ENCODE results near the gene CFAP161. TPM values are rescaled to one million over a fixed set of nuclear protein-coding genes. Genes with fewer than 3 reads are reported as not detected.
"Not testable (repeated sequence)": the region's sequence is repeated elsewhere in the genome, so short reads cannot be mapped to it uniquely, and the experiment has no call there.

CFAP161 gene
- total RNA-seq, 8 experiments from 2014 or later = 0.14 to 3.1 (median 0.62) TPM; not detected in 4

- no peak for ATAC-seq (replicated peaks in 6 of 8)
- no peak overlapping the region for H3K4me3 ChIP-seq
- no peaks in the 10 kb centered on the region for H3K4me1 ChIP-seq (replicated peaks in 1 of 2)
- in situ Hi-C loops (cut with MboI; ENCODE audit: low pct_unique_long_range_greater_than_20kb in 2 of 9, low sequenced_read_pairs in 9 of 9, unreplicated experiment in 9 of 9) = loop anchor here in 1 of 9 experiments (25.0 kb wide), 1 partner anchor 124 kb away; the partner anchor contains the start of gene MESD
- H3K27ac ChIP-seq = no peak overlapping the region
- 29 to 100% (median 70%) methylated on average over 3 to 6 of the region's 6 CpGs for WGBS, 10 experiments
These were observed 22.3 kb upstream of the CFAP161 start for GRCh38 chr15:81111510-81112470.

DNA sequence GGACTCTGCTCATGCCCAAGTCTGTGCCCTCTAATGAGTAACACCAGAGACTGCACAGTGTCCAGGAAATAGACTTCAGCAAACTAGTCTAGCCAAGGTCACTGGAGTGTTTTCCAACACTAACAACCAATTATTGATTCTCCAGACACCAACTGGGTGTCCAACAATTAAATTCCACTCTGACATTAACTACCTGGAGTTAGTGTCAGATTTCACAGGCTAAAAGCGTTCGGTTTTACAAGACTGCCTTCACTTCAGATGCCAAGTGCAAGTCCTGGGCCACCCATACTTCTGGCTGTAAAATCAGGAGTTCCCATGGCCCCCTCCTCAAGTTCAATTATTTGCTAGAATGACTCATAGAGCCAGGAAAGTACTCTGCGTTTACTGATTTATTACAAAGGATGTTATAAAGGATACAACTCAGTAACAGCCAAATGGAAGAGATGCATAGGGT lies 20.8 kb upstream of the CFAP161 start:
- H3K4me3 ChIP-seq = no peak overlapping the region
- in situ Hi-C loops (cut with MboI; ENCODE audit: low pct_unique_long_range_greater_than_20kb in 2 of 9, low sequenced_read_pairs in 9 of 9, unreplicated experiment in 9 of 9) = loop anchor here in 1 of 9 experiments (25.0 kb wide), 1 partner anchor 126 kb away; the partner anchor contains the start of gene MESD
- H3K4me1 ChIP-seq (replicated peaks in 1 of 2) = no peaks in the 10 kb centered on the region
- no peak for ATAC-seq (replicated peaks in 6 of 8)
- WGBS, 10 experiments = 0 to 86% (median 77%) methylated on average over 1 to 3 of the region's 3 CpGs; no CpG with 5 or more reads in 4 of the 10 experiments
- H3K27ac ChIP-seq = no peak overlapping the region

GRCh38 chr15:81113861-81114291 lies 20.2 kb upstream of the CFAP161 start:
- H3K4me3 ChIP-seq = no peak overlapping the region
- H3K4me1 ChIP-seq (replicated peaks in 1 of 2) = no peaks in the 10 kb centered on the region
- H3K27ac ChIP-seq = no peak overlapping the region
- in situ Hi-C loops (cut with MboI; ENCODE audit: low pct_unique_long_range_greater_than_20kb in 2 of 9, low sequenced_read_pairs in 9 of 9, unreplicated experiment in 9 of 9) = loop anchor here in 1 of 9 experiments (25.0 kb wide), 1 partner anchor 127 kb away; the partner anchor contains the start of gene MESD
- ATAC-seq (replicated peaks in 6 of 8) = peak in 1 of 8 experiments; percentile 27
- 0 to 100% (median 40%) methylated on average over 1 to 3 of the region's 3 CpGs; no CpG with 5 or more reads in 1 of the 10 experiments for WGBS, 10 experiments

DNA sequence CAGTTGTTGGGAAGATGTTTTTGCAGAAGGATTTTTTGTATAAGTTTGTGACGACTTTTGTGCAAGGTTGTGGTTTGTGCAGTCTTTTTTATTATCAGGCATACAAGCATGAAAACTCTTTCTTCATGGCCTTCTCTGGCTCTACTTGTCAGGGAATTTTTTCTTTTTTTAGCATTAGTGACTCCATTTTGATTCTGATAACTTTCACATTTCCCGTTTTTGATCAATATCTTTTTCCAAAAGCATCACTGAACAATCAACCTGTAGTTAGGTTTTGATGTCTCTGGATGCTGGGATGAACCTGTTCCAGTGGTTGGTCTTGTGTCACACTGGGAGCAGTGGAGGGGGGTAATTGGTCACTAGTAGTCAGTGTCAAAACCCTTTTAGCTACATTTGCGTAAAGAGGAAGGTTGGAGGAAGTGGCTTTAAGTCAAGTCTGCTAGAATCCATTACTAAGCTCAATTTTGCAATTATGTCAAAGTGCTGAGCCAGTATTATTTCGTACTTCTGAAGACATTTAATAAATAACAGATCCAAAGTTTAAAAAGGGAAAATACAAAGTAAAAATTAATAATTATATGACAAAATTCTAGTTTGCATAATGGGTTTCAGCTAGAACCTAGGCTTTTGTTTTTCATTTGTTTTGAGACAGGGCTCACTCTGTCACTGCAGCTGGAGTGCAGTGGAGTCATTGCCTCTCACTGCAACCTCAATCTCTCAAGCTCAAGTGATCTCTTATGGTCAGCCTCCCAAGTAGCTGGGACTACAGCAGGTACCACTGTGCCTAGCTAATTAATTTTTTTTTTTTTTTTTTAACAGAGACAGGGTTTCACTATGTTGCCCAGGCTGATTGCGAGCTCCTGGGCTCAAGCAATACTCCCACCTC lies 18.8 kb upstream of the CFAP161 start:
- Histone ChIP-seq H3K27ac (no peak overlapping the region), H3K4me1 (replicated peaks in 1 of 2) (no peaks in the 10 kb centered on the region), H3K4me3 (no peak overlapping the region)
- 42 to 91% (median 75%) methylated on average over 2 to 5 of the region's 5 CpGs; no CpG with 5 or more reads in 1 of the 10 experiments for WGBS, 10 experiments
- in situ Hi-C loops (cut with MboI; ENCODE audit: low pct_unique_long_range_greater_than_20kb in 2 of 9, low sequenced_read_pairs in 9 of 9, unreplicated experiment in 9 of 9) = loop anchor here in 1 of 9 experiments (25.0 kb wide), 1 partner anchor 128 kb away; the partner anchor contains the start of gene MESD
- no peak for ATAC-seq (replicated peaks in 6 of 8)

DNA sequence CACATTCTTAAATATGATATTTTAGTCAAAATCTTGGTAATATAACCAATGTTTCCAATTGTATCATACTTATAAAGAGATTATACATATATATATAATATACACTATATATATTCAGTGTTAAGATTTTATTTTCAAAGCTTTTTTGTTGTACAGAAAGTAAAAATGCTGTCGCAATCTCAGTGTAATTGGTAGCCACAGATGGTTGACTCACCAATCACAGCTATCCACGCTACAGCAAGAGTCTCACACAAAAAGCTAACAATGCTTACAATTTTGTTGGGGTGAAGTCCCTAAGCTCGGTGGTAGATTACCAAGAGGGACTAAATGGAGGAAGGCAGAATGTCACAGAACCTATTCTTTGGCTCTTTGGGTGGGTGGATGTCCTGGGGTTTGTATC lies 16.9 kb upstream of the CFAP161 start:
- in situ Hi-C loops (cut with MboI; ENCODE audit: low pct_unique_long_range_greater_than_20kb in 2 of 9, low sequenced_read_pairs in 9 of 9, unreplicated experiment in 9 of 9) = loop anchor here in 1 of 9 experiments (25.0 kb wide), 1 partner anchor 130 kb away; the partner anchor contains the start of gene MESD
- WGBS, 10 experiments = 0 to 90% (median 65%) methylated on average over 1 to 3 of the region's 3 CpGs

DNA sequence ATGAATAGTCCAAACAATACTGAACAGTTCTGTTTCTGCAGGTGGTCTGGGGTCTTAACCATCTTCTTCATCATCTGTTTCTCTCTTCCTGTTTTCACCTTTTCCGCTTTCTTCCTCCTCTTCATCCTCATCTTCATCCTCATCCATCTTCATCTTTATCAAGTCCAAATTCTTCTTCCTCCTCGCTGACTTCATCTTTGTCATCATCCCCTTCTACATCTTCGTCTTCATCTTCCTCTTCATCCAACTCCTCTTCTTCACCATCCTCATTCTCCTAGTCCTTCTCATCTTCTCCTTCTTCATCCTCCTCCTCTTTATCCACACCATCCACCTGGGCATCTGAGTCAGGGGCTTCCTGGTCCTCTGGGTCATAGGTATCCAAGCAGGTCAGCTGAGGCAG lies 16.5 kb upstream of the CFAP161 start:
- in situ Hi-C loops (cut with MboI; ENCODE audit: low pct_unique_long_range_greater_than_20kb in 2 of 9, low sequenced_read_pairs in 9 of 9, unreplicated experiment in 9 of 9) = loop anchor here in 1 of 9 experiments (25.0 kb wide), 1 partner anchor 130 kb away; the partner anchor contains the start of gene MESD
- H3K4me3 ChIP-seq = no peak overlapping the region
- no peak overlapping the region for H3K27ac ChIP-seq
- H3K4me1 ChIP-seq (replicated peaks in 1 of 2) = no peaks in the 10 kb centered on the region
- no peak for ATAC-seq (replicated peaks in 6 of 8)
- 0 to 98% (median 67%) methylated on average over 1 to 3 of the region's 3 CpGs for WGBS, 10 experiments

More for the DNA sequence above, 16.9 kb upstream of the CFAP161 start:
- no peaks in the 10 kb centered on the region for H3K4me1 ChIP-seq (replicated peaks in 1 of 2)
- no peak for ATAC-seq (replicated peaks in 6 of 8)
- no peak overlapping the region for H3K27ac ChIP-seq
- H3K4me3 ChIP-seq = no peak overlapping the region

DNA sequence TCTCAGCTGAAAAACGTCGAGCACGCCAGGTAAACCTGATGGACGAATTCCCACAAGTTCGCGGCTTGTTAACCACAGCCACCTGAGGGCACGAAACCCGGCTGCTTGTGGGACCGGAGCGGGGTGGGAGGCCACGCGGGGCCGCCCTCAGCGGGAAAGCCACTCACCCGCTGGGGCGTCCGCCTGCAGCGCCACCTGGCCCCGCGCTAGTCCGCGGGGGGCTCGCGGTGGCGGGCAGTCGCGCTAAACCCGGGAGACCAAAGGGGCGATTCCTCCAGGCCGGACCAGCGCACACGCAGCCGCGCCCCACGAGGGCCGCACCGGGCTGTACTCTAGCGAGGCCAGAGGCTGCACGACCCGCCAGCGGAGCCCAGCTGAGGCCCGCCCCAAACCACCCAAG lies 15.7 kb upstream of the CFAP161 start:
- Histone ChIP-seq H3K4me1 (replicated peaks in 1 of 2) (no peaks in the 10 kb centered on the region), H3K4me3 (no peak overlapping the region), H3K27ac (no peak overlapping the region)
- WGBS, 10 experiments = 49 to 90% (median 53%) methylated on average over 8 to 13 of the region's 42 CpGs; no CpG with 5 or more reads in 5 of the 10 experiments
- no peak for ATAC-seq (replicated peaks in 6 of 8)
- in situ Hi-C loops (cut with MboI; ENCODE audit: low pct_unique_long_range_greater_than_20kb in 2 of 9, low sequenced_read_pairs in 9 of 9, unreplicated experiment in 9 of 9) = loop anchor here in 1 of 9 experiments (25.0 kb wide), 1 partner anchor 131 kb away; the partner anchor contains the start of gene MESD

DNA sequence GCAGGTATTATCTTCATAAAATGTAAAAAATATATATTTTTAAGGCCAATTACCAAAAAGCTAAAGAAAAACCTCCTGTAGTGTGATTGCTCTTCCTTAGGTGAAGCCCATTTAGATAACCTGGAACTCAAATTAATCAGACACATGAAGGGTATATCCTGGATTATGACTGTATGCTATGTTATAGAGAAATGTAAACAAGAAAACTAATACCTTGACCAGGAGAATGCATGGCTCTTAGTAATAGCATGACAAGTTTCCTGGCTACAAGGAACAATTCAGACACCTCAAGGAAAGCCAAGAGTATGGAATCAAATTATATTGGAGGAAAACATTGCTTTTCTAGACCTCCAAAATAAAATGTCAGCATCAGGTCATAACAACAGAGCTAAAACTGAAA lies 14.0 kb upstream of the CFAP161 start:
- Histone ChIP-seq H3K27ac (no peak overlapping the region), H3K4me1 (replicated peaks in 1 of 2) (no peaks in the 10 kb centered on the region), H3K4me3 (no peak overlapping the region)
- in situ Hi-C loops (cut with MboI; ENCODE audit: low pct_unique_long_range_greater_than_20kb in 2 of 9, low sequenced_read_pairs in 9 of 9, unreplicated experiment in 9 of 9) = loop anchor here in 1 of 9 experiments (25.0 kb wide), 1 partner anchor 133 kb away; the partner anchor contains the start of gene MESD
- no peak for ATAC-seq (replicated peaks in 6 of 8)

GRCh38 chr15:81126892-81127291 lies 7.2 kb upstream of the CFAP161 start:
- in situ Hi-C loops (cut with MboI; ENCODE audit: low pct_unique_long_range_greater_than_20kb in 2 of 9, low sequenced_read_pairs in 9 of 9, unreplicated experiment in 9 of 9) = loop anchor here in 1 of 9 experiments (25.0 kb wide), 1 partner anchor 135 kb away; no protein-coding TSS in a partner anchor
- no peak overlapping the region for H3K27ac ChIP-seq
- WGBS, 10 experiments = 19 to 79% (median 73%) methylated on average over 1 to 3 of the region's 3 CpGs; no CpG with 5 or more reads in 2 of the 10 experiments
- no peak for ATAC-seq (replicated peaks in 6 of 8)
- H3K4me3 ChIP-seq = no peak overlapping the region
- H3K4me1 ChIP-seq (replicated peaks in 1 of 2) = no peaks in the 10 kb centered on the region

DNA sequence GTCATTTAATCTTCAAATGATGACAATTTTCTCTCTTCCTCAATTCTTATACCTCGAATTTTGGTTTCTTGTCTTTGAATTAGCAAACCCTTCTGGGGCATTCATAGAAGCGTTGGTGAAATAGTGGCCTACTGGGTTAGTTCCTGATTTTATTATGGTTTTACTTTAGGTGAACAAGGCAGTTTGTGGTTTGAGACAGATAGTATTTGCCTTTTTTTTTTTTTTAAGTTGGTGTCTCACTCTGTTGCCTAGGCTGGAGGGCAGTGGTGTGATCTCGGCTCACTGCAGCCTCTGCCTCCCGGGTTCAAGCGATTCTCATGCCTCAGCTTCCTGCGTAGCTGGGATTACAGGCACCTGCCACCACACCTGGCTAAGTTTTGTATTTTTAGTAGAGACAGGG lies 7.4 kb downstream of the CFAP161 start:
- not testable (repeated sequence) for ATAC-seq (replicated peaks in 6 of 8); H3K27ac ChIP-seq; H3K4me3 ChIP-seq; H3K4me1 ChIP-seq (replicated peaks in 1 of 2)
- WGBS, 10 experiments = 53 to 88% (median 65%) methylated on average over 2 to 6 of the region's 6 CpGs; no CpG with 5 or more reads in 1 of the 10 experiments
- in situ Hi-C loops (cut with MboI; ENCODE audit: low pct_unique_long_range_greater_than_20kb in 2 of 9, low sequenced_read_pairs in 9 of 9, unreplicated experiment in 9 of 9) = loop anchor here in 1 of 9 experiments (25.0 kb wide), 1 partner anchor 121 kb away; no protein-coding TSS in a partner anchor

DNA sequence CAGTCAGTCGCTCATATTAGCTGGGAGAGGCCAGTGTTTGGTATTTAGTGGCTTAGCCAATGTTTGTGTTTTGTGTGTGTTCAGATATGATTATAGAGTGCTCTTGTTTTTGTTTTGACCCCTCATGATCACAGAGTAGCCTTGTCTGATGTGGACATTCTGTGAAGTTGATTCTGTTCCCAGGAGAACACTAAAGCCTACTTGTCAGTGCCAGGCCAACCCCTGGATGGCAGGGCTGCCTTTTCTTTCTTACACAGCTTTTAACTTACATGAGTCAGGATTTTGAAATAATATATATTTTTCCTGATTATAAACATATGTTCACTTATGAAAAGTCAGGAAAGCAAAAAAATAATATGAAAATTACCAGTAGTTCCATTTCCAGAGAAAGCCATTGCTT lies 11.9 kb downstream of the CFAP161 start:
- 67 to 100% (median 82%) methylated on average over 1 of the region's 1 CpG; no CpG with 5 or more reads in 6 of the 10 experiments for WGBS, 10 experiments
- no peak overlapping the region for H3K4me3 ChIP-seq
- in situ Hi-C loops (cut with MboI; ENCODE audit: low pct_unique_long_range_greater_than_20kb in 2 of 9, low sequenced_read_pairs in 9 of 9, unreplicated experiment in 9 of 9) = loop anchor here in 1 of 9 experiments (25.0 kb wide), 1 partner anchor 116 kb away; no protein-coding TSS in a partner anchor
- ATAC-seq (replicated peaks in 6 of 8) = no peak
- H3K4me1 ChIP-seq (replicated peaks in 1 of 2) = no peaks in the 10 kb centered on the region
- H3K27ac ChIP-seq = no peak overlapping the region

GRCh38 chr15:81146466-81146865 lies 12.4 kb downstream of the CFAP161 start:
- ATAC-seq (replicated peaks in 6 of 8) = no peak
- in situ Hi-C loops (cut with MboI; ENCODE audit: low pct_unique_long_range_greater_than_20kb in 2 of 9, low sequenced_read_pairs in 9 of 9, unreplicated experiment in 9 of 9) = loop anchor here in 1 of 9 experiments (25.0 kb wide), 1 partner anchor 116 kb away; no protein-coding TSS in a partner anchor
- Histone ChIP-seq H3K4me1 (replicated peaks in 1 of 2) (no peaks in the 10 kb centered on the region), H3K27ac (no peak overlapping the region), H3K4me3 (no peak overlapping the region)
- WGBS, 10 experiments = 0% methylated on average over 1 of the region's 1 CpG; no CpG with 5 or more reads in 9 of the 10 experiments
